HL-60 (cell line): ENCODE data around the gene MRPL23.

ENCODE experiments used
- DNase-seq, 2 experiments: peaks; one replicate each; pipeline ENCODE4 v3.0.0-alpha.2; 2010 to 2020; ENCODE audit warnings: low read depth in 1 of 2, low spot score in 1 of 2
- H3K27ac ChIP-seq: fragments of 250-450 bp; sonication (Bioruptor Pico); replicated peaks from 2 replicates; pipeline ENCODE4 v1.5.1; 2020; ENCODE audit warnings: mild to moderate bottlenecking, moderate library complexity
- H3K27me3 ChIP-seq: fragments of 250-450 bp; sonication (Bioruptor Pico); 2 replicates; pipeline ENCODE4 v1.5.1; 2021; ENCODE audit warnings: mild to moderate bottlenecking, moderate library complexity; ENCODE audit not compliant: insufficient read depth, poor library complexity, severe bottlenecking
- H3K4me3 ChIP-seq: replicated peaks from 2 replicates; pipeline ENCODE4 v1.5.1; 2011; ENCODE audit warnings: mild to moderate bottlenecking, control low read depth, low read length; ENCODE audit not compliant: insufficient read depth
- CTCF ChIP-seq: IDR thresholded peaks from one replicate; pipeline ENCODE4 v1.5.1; 2011; ENCODE audit warnings: low read length, control low read depth, inconsistent platforms; ENCODE audit not compliant: insufficient read depth
- GABPA ChIP-seq: IDR thresholded peaks from 2 replicates; pipeline ENCODE4 v1.6.1; 2012; ENCODE audit warnings: low read depth
- POLR2AphosphoS5 ChIP-seq: IDR thresholded peaks from 2 replicates; pipeline ENCODE4 v1.6.1; 2012; ENCODE audit warnings: low read depth
- REST ChIP-seq: IDR thresholded peaks from 2 replicates; pipeline ENCODE4 v1.6.1; 2012; ENCODE audit warnings: low read depth; ENCODE audit not compliant: insufficient replicate concordance
- SPI1 ChIP-seq: IDR thresholded peaks from 2 replicates; pipeline ENCODE4 v1.6.1; 2012; ENCODE audit warnings: low read depth, mild to moderate bottlenecking, borderline replicate concordance

The MRPL23 gene

GRCh38 chr11:1916132-1916985 lies 30.8 kb upstream of the MRPL23 start:
- no peak for TF ChIP-seq REST
- TF ChIP-seq SPI1 = no peak
- no peak for TF ChIP-seq GABPA
- no peak for TF ChIP-seq POLR2AphosphoS5
- TF ChIP-seq CTCF = no peak
- H3K27me3 ChIP-seq = no peaks in the 10 kb centered on the region
- no peak for DNase-seq
- H3K4me3 ChIP-seq = no peak overlapping the region
- H3K27ac ChIP-seq = no peak overlapping the region

GRCh38 chr11:1916986-1917522 lies 30.1 kb upstream of the MRPL23 start:
- Histone ChIP-seq H3K27me3 (no peaks in the 10 kb centered on the region), H3K27ac (no peak overlapping the region)

More at GRCh38 chr11:1916986-1917522, 30.1 kb upstream of the MRPL23 start:
- DNase-seq = no peak
- TF ChIP-seq GABPA (no peak), CTCF (no peak), POLR2AphosphoS5 (no peak), REST (no peak), SPI1 (no peak)
- H3K4me3 ChIP-seq = no peak overlapping the region
